AG08395 (cell line): ENCODE results near the gene SLC16A7.
A peak's percentile ranks its signal among the peaks of the same experiment; 100 is the strongest.
"Not testable (repeated sequence)": the region's sequence is repeated elsewhere in the genome, so short reads cannot be mapped to it uniquely, and the experiment has no call there.

Experiments used
- DNase-seq: peaks from one replicate; pipeline ENCODE4 v3.0.0; 2012; ENCODE audit warnings: mixed read lengths, low spot score

The SLC16A7 gene

GRCh38 chr12:59595883-59596540 lies at the start of gene SLC16A7:
SLC16A7 (plus strand) TSS chr12:59596029; CDS start chr12:59704802, 108,773 bp downstream.
- DNase-seq, result peak; percentile 92

GRCh38 chr12:59548930-59549329 lies 46.9 kb upstream of the SLC16A7 start:
- DNase-seq, result no peak

GRCh38 chr12:59559696-59560095 lies 36.1 kb upstream of the SLC16A7 start:
- DNase-seq, result no peak

GRCh38 chr12:59570145-59570544 lies 25.7 kb upstream of the SLC16A7 start:
- DNase-seq, result no peak

- DNase-seq, result no peak
These were observed 21.4 kb upstream of the SLC16A7 start for GRCh38 chr12:59574406-59574805.

- DNase-seq, result no peak
These were observed 20.0 kb upstream of the SLC16A7 start for GRCh38 chr12:59575826-59576225.

- no peak for DNase-seq
These were observed 17.6 kb upstream of the SLC16A7 start for GRCh38 chr12:59578254-59578653.

GRCh38 chr12:59579631-59580030 lies 16.2 kb upstream of the SLC16A7 start:
- no peak for DNase-seq

- peak; percentile 8 for DNase-seq
These were observed 15.8 kb upstream of the SLC16A7 start for GRCh38 chr12:59580050-59580449.

- no peak for DNase-seq
These were observed 12.7 kb upstream of the SLC16A7 start for GRCh38 chr12:59583003-59583712.

GRCh38 chr12:59587710-59588109 lies 8.1 kb upstream of the SLC16A7 start:
- DNase-seq, result no peak

GRCh38 chr12:59593761-59594160 lies 2.1 kb upstream of the SLC16A7 start:
- DNase-seq, result no peak

GRCh38 chr12:59594943-59595500 lies 807 bp upstream of the SLC16A7 start:
- no peak for DNase-seq

GRCh38 chr12:59595565-59595882 lies 305 bp upstream of the SLC16A7 start:
- DNase-seq, result no peak

GRCh38 chr12:59597385-59597781 lies 1.6 kb downstream of the SLC16A7 start:
- DNase-seq, result peak; percentile 65

GRCh38 chr12:59600171-59600570 lies 4.3 kb downstream of the SLC16A7 start:
- DNase-seq, result peak; percentile 26

- no peak for DNase-seq
These were observed 7.9 kb downstream of the SLC16A7 start for GRCh38 chr12:59603754-59604153.

GRCh38 chr12:59612823-59613434 lies 17.1 kb downstream of the SLC16A7 start:
- DNase-seq, result not testable (repeated sequence)

- no peak for DNase-seq
These were observed 19.8 kb downstream of the SLC16A7 start for GRCh38 chr12:59615392-59616165.

GRCh38 chr12:59619461-59620240 lies 23.8 kb downstream of the SLC16A7 start:
- no peak for DNase-seq

GRCh38 chr12:59620326-59620725 lies 24.5 kb downstream of the SLC16A7 start:
- no peak for DNase-seq
